GM21367 (cell line): Measurements from ENCODE around the gene NCOA3.
"Not testable (repeated sequence)": the region's sequence is repeated elsewhere in the genome, so short reads cannot be mapped to it uniquely, and the experiment has no call there.

ENCODE experiments used
- ATAC-seq: cut with Tn5 transposase; IDR thresholded peaks from one replicate; pipeline ENCODE4 v1.9.1; 2021; ENCODE audit not compliant: unreplicated experiment

Gene NCOA3

DNA sequence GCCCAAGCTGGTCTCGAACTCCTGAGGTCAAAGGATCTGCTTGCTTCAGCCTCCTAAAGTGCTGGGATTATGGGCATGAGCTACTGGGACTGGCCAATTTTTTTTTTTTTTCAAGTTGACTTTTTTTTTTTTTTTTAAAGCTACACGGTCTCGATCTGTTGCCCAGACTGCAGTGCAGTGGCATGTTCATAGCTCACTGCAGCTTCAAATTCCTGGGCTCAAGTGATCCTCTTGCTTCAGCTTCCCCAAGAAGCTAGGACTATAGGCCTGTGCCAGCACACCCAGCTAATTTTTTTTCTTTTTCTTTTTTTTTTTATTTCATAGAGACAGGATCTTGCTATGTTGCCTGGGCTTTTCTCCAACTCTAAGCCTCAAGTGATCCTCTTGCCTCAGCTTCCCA lies 59.5 kb downstream of the NCOA3 start:
- no peak for ATAC-seq

DNA sequence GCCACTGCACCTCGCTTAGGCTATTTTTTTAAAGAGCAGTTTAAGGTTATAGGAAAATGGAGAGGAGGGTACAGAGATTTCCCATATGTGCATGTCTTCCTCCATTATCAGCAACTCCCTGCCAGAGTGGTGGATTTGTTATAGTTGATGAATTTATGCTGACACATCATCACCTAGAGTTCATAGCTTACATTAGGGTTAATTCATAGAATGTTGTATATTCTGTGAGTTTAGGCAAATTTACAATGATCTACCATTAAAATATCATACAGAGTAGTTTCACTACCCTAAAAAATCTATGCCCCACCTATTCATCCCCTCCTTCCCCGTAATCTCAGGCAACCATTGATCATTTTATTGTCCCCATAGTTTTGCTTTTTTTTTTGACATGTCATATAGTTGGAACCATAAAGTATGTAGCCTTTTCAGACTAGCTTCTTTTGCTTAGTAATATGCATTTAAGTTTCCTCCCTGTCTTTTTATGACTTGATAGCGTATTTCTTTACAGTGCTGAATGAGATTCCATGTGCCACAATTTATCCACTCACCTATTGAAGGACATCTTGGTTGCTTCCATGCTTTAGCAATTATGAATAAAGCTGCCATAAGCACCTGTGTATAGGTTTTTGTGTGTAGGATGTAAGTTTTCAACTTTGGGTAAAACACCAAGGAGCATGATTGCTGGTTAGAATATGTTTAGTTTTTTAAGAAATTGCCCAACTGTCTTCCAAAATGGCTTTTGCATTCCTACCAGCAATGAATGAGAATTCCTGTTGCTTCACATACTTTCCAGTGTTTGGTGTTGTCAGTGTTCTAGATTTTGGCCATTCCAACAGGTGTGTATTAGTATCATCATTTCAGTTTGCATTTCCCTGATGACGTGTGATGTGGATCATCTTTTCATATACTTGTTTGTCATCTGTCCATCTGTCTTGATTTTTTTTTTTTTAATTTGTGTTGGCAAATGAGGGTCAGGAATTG lies 60.2 kb downstream of the NCOA3 start:
- no peak for ATAC-seq

DNA sequence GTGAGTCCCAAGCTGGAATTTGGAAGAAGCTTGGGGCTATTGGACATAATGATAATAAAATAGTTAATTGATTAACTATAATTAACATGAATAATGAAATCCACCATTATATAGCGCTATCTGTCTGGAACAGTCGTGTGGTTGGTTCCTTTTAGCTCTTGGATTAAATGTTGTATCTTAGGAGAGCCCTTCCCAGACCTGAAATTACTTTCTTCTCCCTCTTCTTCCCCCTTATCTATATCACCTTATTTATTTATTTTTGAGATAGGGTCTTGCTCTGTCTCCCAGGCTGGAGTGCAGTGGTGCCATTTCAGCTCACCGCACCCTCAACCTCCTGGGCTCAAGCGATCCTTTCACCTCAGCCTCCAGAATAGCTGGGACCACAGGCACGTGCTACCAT lies 64.6 kb downstream of the NCOA3 start:
- ATAC-seq = no peak

DNA sequence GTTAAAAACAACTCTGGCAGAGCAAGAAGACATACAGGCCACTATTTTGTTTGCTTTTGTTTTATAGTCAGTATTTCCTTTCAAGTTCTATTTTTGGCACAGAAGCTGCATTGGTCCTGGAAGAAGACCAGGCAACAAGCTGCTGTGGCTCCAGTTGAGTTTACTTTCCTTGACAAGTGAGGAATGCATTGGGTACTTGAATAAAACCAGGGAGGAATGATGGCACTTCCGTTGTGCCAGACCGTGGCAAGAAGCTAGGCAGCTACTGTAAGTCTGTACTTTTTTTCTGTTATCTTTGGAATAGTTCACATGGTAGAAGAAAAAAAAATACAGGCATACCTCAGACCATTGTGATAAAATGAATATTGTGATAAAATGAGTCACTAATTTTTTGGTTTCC lies 66.3 kb downstream of the NCOA3 start:
- ATAC-seq = no peak

DNA sequence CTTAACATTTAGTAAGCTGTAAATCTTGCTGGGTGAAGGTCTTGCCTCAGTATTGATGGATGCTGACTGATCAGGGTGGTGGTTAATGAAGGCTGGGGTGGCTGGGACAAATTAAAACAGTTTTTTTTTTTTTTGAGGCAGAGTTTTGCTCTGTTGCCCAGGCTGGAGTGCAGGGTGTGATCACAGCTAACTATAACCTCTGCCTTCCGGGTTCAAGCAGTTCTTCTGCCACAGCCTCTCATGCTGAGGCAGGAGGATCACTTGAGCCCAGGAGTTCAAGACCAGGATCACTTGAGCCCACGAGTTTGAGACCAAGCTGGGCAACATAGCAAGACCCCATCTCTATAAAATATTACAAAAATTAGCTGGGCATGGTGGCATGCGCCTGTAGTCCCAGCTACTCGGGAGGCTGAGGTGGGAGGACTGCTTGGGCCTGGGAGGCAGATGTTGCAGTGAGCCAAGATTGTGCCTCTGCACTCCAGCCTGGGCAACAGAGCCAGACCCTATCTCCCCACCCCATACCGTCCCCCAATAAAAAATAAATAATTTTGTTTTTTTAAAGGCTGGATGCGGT lies 67.2 kb downstream of the NCOA3 start:
- ATAC-seq = no peak

DNA sequence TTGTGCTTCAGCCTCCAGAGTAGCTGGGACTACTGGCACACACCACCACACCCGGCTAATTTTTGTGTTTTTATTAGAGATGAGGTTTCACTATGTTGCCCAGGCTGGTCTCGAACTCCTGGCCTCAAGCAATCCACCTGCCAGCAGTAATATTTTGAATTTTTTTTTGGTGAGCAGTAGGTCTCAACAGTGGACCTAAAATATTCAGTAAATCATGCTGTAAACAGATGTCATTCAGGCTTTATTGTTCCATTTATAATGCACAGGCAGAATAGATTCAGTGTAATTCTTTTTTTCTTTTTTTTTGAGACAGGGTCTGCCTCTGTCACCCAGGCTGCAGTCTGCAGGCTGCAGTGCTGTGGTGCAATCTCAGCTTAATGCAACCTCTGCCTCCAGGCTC lies 69.7 kb downstream of the NCOA3 start:
- no peak for ATAC-seq

DNA sequence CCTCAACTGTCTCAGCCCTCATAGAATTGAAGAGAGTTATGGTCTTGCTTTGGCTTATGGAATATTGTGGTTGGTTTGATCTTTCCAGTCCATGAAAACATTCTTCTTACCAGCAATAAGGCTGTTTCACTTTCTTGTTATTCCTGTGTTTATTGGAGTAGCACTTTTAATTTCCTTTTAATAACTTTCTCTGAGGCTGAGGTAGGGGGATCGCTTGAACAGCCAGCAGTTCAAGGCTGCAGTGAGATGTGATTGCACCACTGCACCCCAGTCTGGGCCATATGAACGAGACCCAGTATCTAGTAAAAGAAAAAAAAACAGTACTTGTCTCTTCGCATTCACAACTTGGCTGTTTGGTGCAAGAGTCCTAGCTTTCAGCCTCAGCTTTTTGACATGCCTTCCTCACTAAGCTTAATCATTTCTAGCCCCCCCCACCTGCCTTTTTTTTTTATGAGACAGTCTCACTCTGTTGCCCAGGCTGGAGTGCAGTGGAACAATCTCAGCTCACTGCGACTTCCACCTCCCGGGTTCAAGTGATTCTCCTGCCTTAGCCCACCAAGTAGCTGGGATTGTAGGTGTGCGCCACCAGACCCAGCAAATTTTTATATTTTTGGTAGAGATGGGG lies 70.5 kb downstream of the NCOA3 start:
- ATAC-seq = no peak

DNA sequence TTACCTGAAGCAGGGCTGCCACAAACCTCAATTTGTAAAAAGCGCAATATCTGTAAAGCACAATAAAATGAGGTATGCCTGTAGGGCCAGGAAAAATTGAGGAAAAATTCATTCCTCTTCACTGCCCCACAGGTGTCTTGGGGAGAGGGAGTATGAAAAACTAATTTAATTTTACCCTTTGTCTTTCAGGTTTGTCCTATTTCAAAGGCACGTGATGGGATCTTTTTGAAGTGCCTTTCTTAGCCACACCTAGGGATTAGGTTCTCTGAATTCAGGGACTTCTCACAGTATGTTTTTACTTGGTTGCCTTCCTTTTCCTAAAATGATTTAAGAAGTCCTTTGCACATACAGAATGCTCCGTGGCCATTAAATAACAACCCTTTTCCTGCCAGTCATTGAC lies 71.9 kb downstream of the NCOA3 start:
- no peak for ATAC-seq

DNA sequence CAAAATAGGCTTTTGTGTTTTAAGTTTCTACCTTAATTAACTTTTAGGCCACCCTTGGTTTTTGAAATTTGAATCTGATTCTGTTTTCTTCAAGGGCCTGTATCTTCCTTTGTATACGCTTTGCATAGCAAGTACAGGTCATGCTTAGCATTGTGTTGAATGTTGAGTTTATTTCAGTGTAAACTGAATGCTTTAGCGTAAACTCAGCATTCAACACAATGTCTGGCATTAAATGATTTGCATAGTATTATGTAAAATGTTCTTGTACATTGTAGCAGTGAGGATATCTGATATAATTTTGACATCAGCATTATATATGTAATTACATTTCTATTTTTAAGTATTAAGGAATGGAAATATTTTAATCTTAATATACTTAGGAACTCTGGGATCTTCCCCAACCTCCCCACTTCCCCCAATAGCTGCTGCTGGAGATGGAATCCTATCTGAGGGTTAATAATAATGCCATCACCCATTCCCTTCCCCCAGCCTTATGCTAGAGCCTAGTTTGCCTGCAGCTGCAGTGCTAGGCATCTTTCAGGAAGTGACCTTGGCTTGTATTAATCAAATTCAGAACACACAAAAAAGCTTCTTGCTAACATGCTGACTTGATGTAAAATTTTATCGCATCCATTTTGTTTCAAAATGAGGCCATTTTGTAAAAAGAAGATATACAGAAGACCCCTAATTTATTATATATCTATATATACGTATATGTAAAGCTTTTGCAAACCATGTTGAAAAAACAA lies 73.1 kb downstream of the NCOA3 start:
- no peak for ATAC-seq

DNA sequence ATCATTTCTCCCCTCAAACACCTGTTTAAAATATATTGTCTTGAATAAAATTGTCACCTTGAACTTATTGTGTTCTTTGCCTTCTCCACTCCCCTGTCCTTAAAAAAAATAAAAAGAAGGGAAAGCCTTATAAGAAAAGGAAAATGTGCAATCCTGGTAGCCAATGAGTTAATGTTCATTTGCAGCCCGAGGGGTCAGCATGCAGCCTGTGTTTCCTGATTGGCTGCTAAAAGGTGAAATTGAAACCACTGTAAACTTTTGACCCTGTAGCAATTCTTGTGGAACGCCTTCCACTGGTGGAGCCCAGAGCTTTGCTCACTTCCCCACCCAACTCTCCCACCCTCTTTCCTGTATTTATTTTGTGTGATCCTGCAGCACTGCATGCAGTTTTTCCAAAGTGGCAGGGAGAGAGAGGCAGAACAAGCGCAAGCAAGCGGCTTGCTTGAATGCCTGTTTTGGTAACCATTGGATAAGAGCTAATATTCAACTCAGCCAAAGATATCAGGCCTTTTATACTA lies 74.9 kb downstream of the NCOA3 start:
- no peak for ATAC-seq

DNA sequence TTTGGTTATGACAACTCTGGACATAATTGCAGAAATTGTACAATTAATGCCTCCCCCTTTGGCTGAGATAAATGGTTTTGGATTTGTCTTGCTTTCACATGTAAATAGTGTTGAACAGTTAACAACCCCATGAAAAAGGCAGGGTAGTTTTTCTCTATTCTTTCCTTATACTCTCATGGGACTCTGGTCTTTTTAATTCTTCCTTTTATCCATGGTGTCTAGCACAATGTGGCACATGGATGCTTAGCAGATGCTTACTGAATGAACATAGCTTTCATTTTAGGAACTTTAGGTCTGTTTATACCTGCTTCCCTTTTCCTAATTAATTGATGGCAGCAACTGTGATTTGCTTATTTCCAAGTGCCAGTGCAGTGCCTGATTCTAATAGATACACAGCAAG lies 75.6 kb downstream of the NCOA3 start:
- ATAC-seq = no peak

DNA sequence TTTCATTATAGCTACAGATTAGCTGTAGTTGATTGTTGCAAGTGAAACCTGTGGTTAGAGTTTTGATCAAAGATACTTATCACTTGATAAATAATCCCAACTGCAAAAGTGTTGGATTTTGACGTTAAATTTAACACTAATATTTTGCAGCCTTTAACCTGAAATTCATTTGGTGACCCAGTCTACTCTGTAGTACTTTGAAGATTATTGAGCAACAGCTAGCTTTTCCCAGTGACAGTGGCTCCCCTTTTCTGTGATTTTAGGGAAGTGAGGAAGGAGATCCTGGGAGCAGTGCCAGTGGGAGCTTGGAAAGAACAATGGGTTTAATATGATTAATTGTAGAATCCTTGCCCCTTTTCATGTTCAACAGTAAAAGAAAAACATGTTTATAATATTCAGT lies 76.9 kb downstream of the NCOA3 start:
- ATAC-seq = no peak

DNA sequence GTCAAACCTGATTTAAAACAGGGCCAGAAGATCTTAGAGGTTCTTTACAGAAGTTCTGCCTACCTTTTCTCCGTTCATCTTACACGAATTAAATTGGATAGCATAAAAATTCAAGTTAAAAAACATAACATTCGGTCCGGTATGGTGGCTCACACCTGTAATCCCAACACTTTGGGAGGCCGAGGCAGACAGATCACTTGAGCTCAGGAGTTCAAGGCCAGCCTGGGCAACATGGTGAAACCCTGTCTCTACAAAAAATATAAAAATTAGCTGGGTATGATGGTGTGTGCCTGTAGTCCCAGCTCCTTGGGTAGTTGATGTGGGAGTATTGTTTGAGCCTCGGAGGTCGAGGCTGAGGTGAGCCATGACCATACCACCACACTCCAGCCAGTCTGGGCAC lies 79.0 kb downstream of the NCOA3 start:
- not testable (repeated sequence) for ATAC-seq

DNA sequence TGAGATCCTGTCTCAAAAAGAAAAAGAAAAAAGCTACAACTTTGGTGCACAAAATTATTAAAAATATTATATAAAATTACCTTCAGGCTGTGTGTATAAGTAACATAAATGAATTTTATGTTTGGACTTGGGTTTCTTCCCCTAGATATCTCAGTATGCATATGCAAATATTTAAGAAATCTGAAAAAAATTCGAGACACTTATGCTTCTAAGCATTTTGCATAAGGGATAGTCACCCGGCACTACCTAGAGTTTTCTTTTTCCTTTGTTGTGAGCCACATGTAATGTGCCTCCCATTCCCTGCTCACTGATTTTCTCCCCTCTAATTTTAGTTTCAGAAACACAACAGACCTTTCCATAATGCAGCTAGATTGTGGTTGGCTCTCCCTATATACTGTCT lies 79.4 kb downstream of the NCOA3 start:
- ATAC-seq = no peak

DNA sequence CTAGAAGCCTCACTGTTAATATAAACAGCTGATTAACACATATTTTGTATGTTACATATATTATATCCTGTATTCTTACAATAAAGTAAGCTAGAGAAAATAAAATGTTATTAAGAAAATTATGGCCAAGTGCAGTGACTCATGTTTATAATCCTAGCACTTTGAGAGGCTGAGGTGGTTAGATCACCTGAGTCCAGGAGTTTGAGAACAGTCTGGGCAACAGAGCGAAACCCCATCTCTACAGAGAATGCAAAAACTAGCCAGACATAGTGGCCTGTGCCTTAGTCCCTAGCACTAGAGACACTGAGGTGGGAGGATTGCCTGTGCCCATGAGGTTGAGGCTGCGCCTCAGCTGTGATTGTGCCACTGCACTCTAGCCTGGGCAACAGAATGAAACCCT lies 81.9 kb downstream of the NCOA3 start:
- no peak for ATAC-seq

DNA sequence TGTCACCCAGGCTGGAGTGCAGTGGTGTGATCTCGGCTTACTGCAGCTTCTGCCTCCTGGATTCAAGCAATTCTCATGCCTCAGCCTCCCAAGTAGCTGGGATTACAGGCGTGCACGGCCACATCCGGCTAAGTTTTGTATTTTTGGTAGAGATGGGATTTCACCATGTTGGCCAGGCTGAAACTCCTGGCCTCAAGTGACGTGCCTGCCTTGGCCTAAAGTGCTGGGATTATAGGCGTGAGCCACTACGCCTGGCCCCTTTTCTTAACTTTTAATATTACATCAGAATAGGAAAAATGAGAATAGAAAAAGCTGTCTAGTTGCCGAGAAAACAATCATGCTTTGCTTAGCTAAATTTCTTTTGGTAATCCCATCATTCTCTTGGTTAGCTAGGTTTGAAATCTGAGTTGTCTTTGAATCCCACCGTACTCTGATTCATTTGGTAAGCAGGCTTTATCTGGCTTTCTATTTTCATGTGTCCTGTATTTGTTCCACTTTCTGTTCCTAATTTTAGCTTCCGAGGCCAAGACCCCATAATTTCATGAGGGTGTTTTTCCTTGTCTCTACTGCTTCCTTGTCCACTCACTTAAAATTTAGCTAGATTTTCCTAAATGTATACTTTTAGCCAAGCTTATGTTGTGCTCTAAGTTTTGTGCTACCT lies 83.5 kb downstream of the NCOA3 start:
- ATAC-seq = no peak

DNA sequence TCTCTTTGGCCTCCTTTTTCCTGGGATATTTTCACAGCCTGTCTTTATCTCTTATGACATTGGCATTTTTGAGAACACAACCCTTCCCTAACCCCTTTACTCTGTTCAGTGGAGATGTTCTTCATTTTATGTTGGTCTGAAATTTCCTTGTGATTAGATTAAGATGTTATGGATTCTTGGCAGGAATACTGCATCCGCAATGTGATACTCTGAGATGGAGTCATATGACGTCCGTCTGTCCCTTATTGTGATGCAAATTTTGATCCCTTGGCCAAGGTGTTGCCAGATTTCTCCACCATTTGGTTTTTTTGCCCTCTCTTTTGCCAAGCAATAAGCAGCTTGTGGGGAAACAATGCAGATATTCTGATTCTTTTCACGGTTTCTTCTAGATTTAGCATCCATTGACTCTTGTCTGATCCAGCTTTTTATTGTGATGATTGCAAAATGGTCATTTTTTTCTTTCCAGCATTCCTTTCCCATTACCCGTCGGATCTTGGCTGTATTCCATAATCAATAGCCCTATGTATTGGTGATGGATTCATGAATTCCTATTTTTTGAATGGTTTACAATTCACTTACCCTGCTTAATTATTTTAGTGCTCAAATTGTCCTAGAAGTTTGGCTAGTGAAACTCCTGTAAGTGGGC lies 85.1 kb downstream of the NCOA3 start:
- no peak for ATAC-seq

DNA sequence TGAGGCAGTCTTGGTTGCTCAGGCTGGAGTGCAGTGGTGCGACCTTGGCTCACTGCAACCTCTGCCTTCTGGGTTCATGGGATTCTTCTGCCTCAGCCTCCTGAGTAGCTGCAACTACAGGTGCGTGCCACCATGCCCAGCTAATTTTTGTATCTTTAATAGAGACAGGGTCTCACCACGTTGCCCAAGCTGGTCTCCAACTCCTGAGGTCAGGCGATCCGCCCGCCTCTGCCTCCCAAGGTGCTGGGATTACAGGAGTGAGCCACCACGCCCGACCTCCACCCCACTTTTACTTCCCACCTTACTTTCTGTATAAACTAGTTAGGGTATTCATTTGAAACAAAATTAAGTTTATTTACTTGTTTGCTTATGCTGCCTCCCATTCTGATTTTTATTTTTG lies 86.5 kb downstream of the NCOA3 start:
- ATAC-seq = no peak

DNA sequence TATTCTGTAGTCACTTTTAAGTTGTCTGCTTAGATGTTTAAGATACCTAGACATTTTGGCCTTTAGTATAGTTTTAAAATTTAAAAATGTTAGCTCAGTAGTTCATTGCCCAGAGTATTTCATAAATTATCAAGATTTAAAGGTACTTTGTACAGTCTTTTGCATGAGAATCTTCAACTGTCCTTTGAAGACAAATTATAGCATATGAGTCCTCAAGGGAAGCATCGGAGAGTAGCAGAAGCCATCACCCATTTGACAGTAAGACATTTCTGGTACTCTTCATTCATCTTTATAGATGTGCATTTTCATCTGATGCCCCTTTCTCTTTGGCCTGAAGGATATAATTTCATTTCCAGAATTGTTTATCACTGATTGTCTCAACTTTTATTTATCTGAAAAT lies 89.5 kb downstream of the NCOA3 start:
- no peak for ATAC-seq

DNA sequence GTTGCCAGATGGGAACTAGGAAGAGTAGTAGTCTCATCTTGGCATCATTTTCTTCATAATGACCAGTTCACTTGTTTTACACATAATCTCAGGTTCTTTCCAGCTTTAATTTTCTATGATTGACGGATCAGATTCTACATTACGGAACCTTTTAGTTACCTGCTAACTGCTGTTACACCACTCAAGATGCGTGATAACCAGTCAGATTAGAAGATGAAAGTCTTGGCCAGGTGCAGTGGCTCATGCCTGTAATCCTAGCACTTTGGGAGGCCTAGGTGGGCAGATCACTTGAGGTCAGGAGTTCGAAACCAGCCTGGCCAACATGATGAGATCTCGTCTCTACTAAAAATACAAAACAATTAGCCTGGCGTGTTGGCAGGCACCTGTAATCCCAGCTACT lies 92.5 kb downstream of the NCOA3 start:
- no peak for ATAC-seq
